GM12878 (cell line): Measurements from ENCODE around the gene GEMIN7. TPM values are rescaled to one million over a fixed set of nuclear protein-coding genes. Genes with fewer than 3 reads are reported as not detected.

Experiments
- ATAC-seq: fragments of 200-7000 bp; cut with Tn5 transposase; 3 replicates; pipeline ENCODE4 v1.9.1; 2020; ENCODE audit warnings: mild to moderate bottlenecking, moderate library complexity
- BruUV-seq: library from RNA; stranded (reverse); fragments of 400-500 nt; replicated peaks from 2 replicates; lab custom pipeline; 2021; lab: Mats Ljungman, UMichigan
- CTCF ChIA-PET: fragments of 300-600 bp; sonication (Branson Sonifier 250); formaldehyde crosslinking; extraction: SDS; loops from one replicate; lab custom pipeline; 2021; ENCODE audit warnings: inconsistent platforms; lab: Yijun Ruan, JAX
- POLR2A ChIA-PET: fragments of 350-600 bp; formaldehyde crosslinking; extraction: SDS; loops from one replicate; lab custom pipeline; 2021; ENCODE audit warnings: inconsistent platforms; lab: Charles Lee
- RAD21 ChIA-PET: fragments of 300-600 bp; sonication (Branson Sonifier 250); formaldehyde crosslinking; loops from one replicate; lab custom pipeline; 2023; ENCODE audit warnings: antibody characterized with exemption; ENCODE audit not compliant: unreplicated experiment; lab: Charles Lee
- SMC1A ChIA-PET: fragments of 300-600 bp; sonication (Branson Sonifier 250); formaldehyde crosslinking; loops from one replicate; lab custom pipeline; 2023; ENCODE audit not compliant: unreplicated experiment, uncharacterized antibody; lab: Charles Lee
- DNase-seq: peaks from one replicate; pipeline ENCODE4 v3.0.0-alpha.2; 2011; ENCODE audit warnings: low read depth, low spot score
- FAIRE-seq: peaks from 3 replicates; lab custom pipeline; 2011; peaks lifted over from hg19 to GRCh38; lab: Jason Lieb, UNC
- H2AFZ ChIP-seq: 2 replicates; pipeline ENCODE4 v1.6.0; 2011; ENCODE audit warnings: low read depth, low read length, control low read depth; ENCODE audit not compliant: control insufficient read depth
- H3K27ac ChIP-seq: 2 replicates; pipeline ENCODE4 v1.5.1; 2011; ENCODE audit warnings: control low read depth; ENCODE audit not compliant: control insufficient read depth, insufficient read depth
- H3K27me3 ChIP-seq, 2 experiments: replicated peaks in 1 of 2; 2 replicates each; pipeline versions ENCODE4 v1.6.0 to v1.6.1; 2011; ENCODE audit warnings: low read length in 1 of 2; ENCODE audit not compliant: control insufficient read depth in 2 of 2, insufficient read depth in 2 of 2
- H3K36me3 ChIP-seq, 2 experiments: 2 replicates each; pipeline ENCODE4 v1.5.1; 2011; ENCODE audit warnings: low read length in 1 of 2; ENCODE audit not compliant: control insufficient read depth in 2 of 2, insufficient read depth in 2 of 2
- H3K4me1 ChIP-seq: 2 replicates; pipeline ENCODE4 v1.6.1; 2011; ENCODE audit warnings: mild to moderate bottlenecking, low read length, moderate library complexity, mixed read lengths; ENCODE audit not compliant: control insufficient read depth, insufficient read depth
- H3K4me2 ChIP-seq: 2 replicates; pipeline ENCODE4 v1.6.0; 2011; ENCODE audit warnings: control low read depth; ENCODE audit not compliant: control insufficient read depth, insufficient read depth
- H3K4me3 ChIP-seq: fragments of 200-600 bp; sonication (generic); 2 replicates; pipeline ENCODE4 v1.5.1; 2016
- H3K79me2 ChIP-seq: 2 replicates; pipeline ENCODE4 v1.6.0; 2011; ENCODE audit warnings: low read length; ENCODE audit not compliant: control insufficient read depth, insufficient read depth
- H3K9ac ChIP-seq: 2 replicates; pipeline ENCODE4 v1.8.0; 2011; ENCODE audit warnings: low read length, control low read depth, mixed read lengths; ENCODE audit not compliant: control insufficient read depth, insufficient read depth
- H3K9me3 ChIP-seq: replicated peaks from 3 replicates; pipeline ENCODE4 v1.5.1; 2011; ENCODE audit warnings: mild to moderate bottlenecking, low read length; ENCODE audit not compliant: control insufficient read depth, insufficient read depth
- H4K20me1 ChIP-seq: 2 replicates; pipeline ENCODE4 v1.6.0; 2011; ENCODE audit not compliant: control insufficient read depth, insufficient read depth
- NFXL1 ChIP-seq: fragments of 450-650 bp; IDR thresholded peaks from 2 replicates; pipeline ENCODE4 v1.6.1; 2017; ENCODE audit warnings: antibody characterized with exemption, mild to moderate bottlenecking, borderline replicate concordance
- NFYA ChIP-seq: IDR thresholded peaks from 2 replicates; pipeline ENCODE4 v1.6.1; 2011; ENCODE audit warnings: low read depth, mild to moderate bottlenecking, low read length, improper control_type of control experiment, borderline replicate concordance
- PRDM15 ChIP-seq: fragments of 450-650 bp; formaldehyde crosslinking; IDR thresholded peaks from 2 replicates; pipeline ENCODE4 v1.4.0; 2020; ENCODE audit warnings: mild to moderate bottlenecking, moderate library complexity
- RCOR1 ChIP-seq: conservative IDR thresholded peaks from 2 replicates; pipeline ENCODE4 v1.6.1; 2012; ENCODE audit warnings: low read depth, low read length, improper control_type of control experiment
- SMAD5 ChIP-seq: IDR thresholded peaks from 2 replicates; pipeline ENCODE4 v1.6.1; 2016; ENCODE audit warnings: antibody characterized with exemption, low read depth
- STAT3 ChIP-seq: IDR thresholded peaks from 2 replicates; pipeline ENCODE4 v1.6.1; 2011; ENCODE audit warnings: low read depth, low read length, improper control_type of control experiment
- TARDBP ChIP-seq: IDR thresholded peaks from 2 replicates; pipeline ENCODE4 v1.6.1; 2016; ENCODE audit warnings: borderline replicate concordance
- TBL1XR1 ChIP-seq: IDR thresholded peaks from 2 replicates; pipeline ENCODE4 v1.6.1; 2012; ENCODE audit warnings: low read depth, low read length, improper control_type of control experiment
- YY1 ChIP-seq: IDR thresholded peaks from 2 replicates; pipeline ENCODE4 v1.6.1; 2011; ENCODE audit warnings: low read depth, mild to moderate bottlenecking, low read length
- ZNF217 ChIP-seq: fragments of 450-650 bp; IDR thresholded peaks from 2 replicates; pipeline ENCODE4 v1.6.1; 2017; ENCODE audit warnings: antibody characterized with exemption, mild to moderate bottlenecking
- WGBS: methylation state at CpG from one replicate; pipeline ENCODE4 v1.1.6; 2016; ENCODE audit warnings: low lambda C conversion rate; ENCODE audit not compliant: insufficient replicate concordance, insufficient coverage; ENCODE audit errors: missing lambda C conversion rate; 5-methylcytosine and 5-hydroxymethylcytosine counted together
- in situ Hi-C: fragments of 300-500 bp; cut with MboI; formaldehyde crosslinking; loops from 9 replicates; pipeline ENCODE4 v1.14.3; 2018; ENCODE audit warnings: mixed read lengths
- intact Hi-C: fragments of 100-400 bp; cut with micrococcal nuclease; formaldehyde crosslinking; loops from one replicate; pipeline ENCODE4 v1.14.2; 2022; ENCODE audit not compliant: unreplicated experiment
- polyA plus RNA-seq, 11 experiments: library from polyadenylated mRNA; depleted of rRNA in 4 of 11; unstranded in 6 of 11; stranded (reverse) in 5 of 11; fragments of >200 nt; fragmentation: Nextera tagmentation in 4 of 11; fragmentation: Illumina TruSeq in 1 of 11; extraction: Ambion mirVana in 4 of 11; extraction: Trizol in 1 of 11; gene quantifications; 1 replicate in 1 of 11; 2 replicates in 10 of 11; pipeline versions ENCODE4 v1.2.1 to v1.2.3, GENCODE V29; 2011 to 2016; ENCODE audit warnings: inconsistent platforms in 2 of 11, missing spikeins in 2 of 11, low read depth in 1 of 11
- total RNA-seq, 4 experiments: library from RNA; depleted of rRNA in 3 of 4; stranded (reverse); fragments of >200 nt in 3 of 4; fragmentation: Illumina TruSeq in 1 of 4; extraction: Trizol in 1 of 4; gene quantifications; 2 replicates each; pipeline versions ENCODE4 v1.2.1 to v1.2.3, GENCODE V29; 2013 to 2021

GEMIN7 gene
- total and polyA plus RNA-seq, 10 of the 15 experiments (the other 5 are each of a cell fraction or from before 2014, with no cell fraction given): 21.1 to 76.7 (median 44.9) TPM

- H3K9ac ChIP-seq: no peak overlapping the region
- intact Hi-C loops (loop anchor here (10.0 kb wide), 2 partner anchors 236 to 386 kb away; no protein-coding TSS in a partner anchor), in situ Hi-C loops (no loop called here)
- no peak for TF ChIP-seq STAT3
- no peak for TF ChIP-seq TARDBP
- no peak for TF ChIP-seq SMAD5
- no peak for TF ChIP-seq TBL1XR1
- no peak for TF ChIP-seq NFXL1
- TF ChIP-seq NFYA: no peak
- TF ChIP-seq YY1: no peak
- no peak for TF ChIP-seq RCOR1
- TF ChIP-seq ZNF217: no peak
- TF ChIP-seq PRDM15 (CRISPR knock-in tag): no peak
- no peaks in the 10 kb centered on the region for H3K27me3 ChIP-seq
- ChIA-PET POLR2A (interaction anchor here (0.5 to 1.2 kb wide), 3 partner anchors 19 to 85 kb away, joined by 3 read pairs; no protein-coding TSS in a partner anchor), RAD21 (no interaction called here), SMC1A (interaction anchor here (1.4 kb wide), 1 partner anchor 33 kb away, joined by 3 read pairs; no protein-coding TSS in a partner anchor), CTCF (interaction anchor here (0.7 to 1.0 kb wide), 3 partner anchors 19 to 130 kb away, joined by 3 read pairs; no protein-coding TSS in a partner anchor)
- no peak overlapping the region for H3K4me2 ChIP-seq
- H3K79me2 ChIP-seq: peaks cover 78% of the 10 kb centered on the region
- H3K4me3 ChIP-seq: no peak overlapping the region
- no peak for DNase-seq
- no TSS peak for BruUV-seq
- H3K9me3 ChIP-seq: no peaks in the 10 kb centered on the region
- FAIRE-seq: no peak
- no peak for ATAC-seq
- H3K27ac ChIP-seq: no peak overlapping the region
- peaks cover 2 to 13% of the 10 kb centered on the region in 2 experiments; a peak in 3 of 4 replicates for H3K36me3 ChIP-seq
- no peak overlapping the region for H2AFZ ChIP-seq
- WGBS: 76% methylated on average over 15 of the region's 15 CpGs
- peaks cover 6% of the 10 kb centered on the region for H4K20me1 ChIP-seq
- peaks cover 15% of the 10 kb centered on the region for H3K4me1 ChIP-seq
Measured at GRCh38 chr19:45098521-45099466, 19.7 kb downstream of the GEMIN7 start.
